GM12878 (cell line): ENCODE data around the gene TRAPPC12. TPM values are rescaled to one million over a fixed set of nuclear protein-coding genes. Genes with fewer than 3 reads are reported as not detected.

ENCODE experiments used
- CBFB ChIP-seq: IDR thresholded peaks from 2 replicates; pipeline ENCODE4 v1.6.1; 2016; ENCODE audit warnings: antibody characterized with exemption, low read depth
- JUNB ChIP-seq: IDR thresholded peaks from 2 replicates; pipeline ENCODE4 v1.6.1; 2016; ENCODE audit warnings: antibody characterized with exemption, mild to moderate bottlenecking
- NR2C2 ChIP-seq: IDR thresholded peaks from 2 replicates; pipeline ENCODE4 v1.6.1; 2011; ENCODE audit warnings: borderline replicate concordance, low read depth; ENCODE audit not compliant: control insufficient read depth, insufficient read length
- NRF1 ChIP-seq: conservative IDR thresholded peaks from 2 replicates; pipeline ENCODE4 v1.6.1; 2011; ENCODE audit warnings: mild to moderate bottlenecking, low read depth, low read length, improper control_type of control experiment
- PAX8 ChIP-seq: fragments of 450-650 bp; IDR thresholded peaks from 2 replicates; pipeline ENCODE4 v1.6.1; 2017; ENCODE audit warnings: mild to moderate bottlenecking, moderate library complexity
- SUZ12 ChIP-seq: fragments of 200-600 bp; sonication (generic); IDR thresholded peaks from one replicate; pipeline ENCODE4 v1.6.1; 2018; ENCODE audit warnings: antibody characterized with exemption, mild to moderate bottlenecking; ENCODE audit not compliant: unreplicated experiment
- WRNIP1 ChIP-seq: IDR thresholded peaks from 2 replicates; pipeline ENCODE4 v1.6.1; 2011; ENCODE audit warnings: low read depth, low read length, improper control_type of control experiment, borderline replicate concordance
- polyA plus RNA-seq, 11 experiments: library from polyadenylated mRNA; depleted of rRNA in 4 of 11; unstranded in 6 of 11; stranded (reverse) in 5 of 11; fragments of >200 nt; fragmentation: Nextera tagmentation in 4 of 11; fragmentation: Illumina TruSeq in 1 of 11; extraction: Ambion mirVana in 4 of 11; extraction: Trizol in 1 of 11; gene quantifications; 1 replicate in 1 of 11; 2 replicates in 10 of 11; pipeline versions ENCODE4 v1.2.1 to v1.2.3, GENCODE V29; 2011 to 2016; ENCODE audit warnings: inconsistent platforms in 2 of 11, missing spikeins in 2 of 11, low read depth in 1 of 11
- total RNA-seq, 4 experiments: library from RNA; depleted of rRNA in 3 of 4; stranded (reverse); fragments of >200 nt in 3 of 4; fragmentation: Illumina TruSeq in 1 of 4; extraction: Trizol in 1 of 4; gene quantifications; 2 replicates each; pipeline versions ENCODE4 v1.2.1 to v1.2.3, GENCODE V29; 2013 to 2021
- TF ChIP-seq, protein P1 (sequence below): fragments of 450-650 bp; IDR thresholded peaks from 2 replicates; pipeline ENCODE4 v1.6.1; 2018; ENCODE audit warnings: borderline replicate concordance, mild to moderate bottlenecking; ENCODE audit not compliant: partially characterized antibody
- TF ChIP-seq, protein P2 (sequence below): fragments of 450-650 bp; IDR thresholded peaks from 2 replicates; pipeline ENCODE4 v1.6.1; 2014; ENCODE audit warnings: mild to moderate bottlenecking
- TF ChIP-seq, protein P3 (sequence below): fragments of 450-650 bp; IDR thresholded peaks from 2 replicates; pipeline ENCODE4 v1.6.1; 2016; ENCODE audit warnings: mild to moderate bottlenecking

TRAPPC12 gene
- total and polyA plus RNA-seq, 10 of the 15 experiments (the other 5 are each of a cell fraction or from before 2014, with no cell fraction given) = 8.6 to 77.1 (median 37.4) TPM

DNA sequence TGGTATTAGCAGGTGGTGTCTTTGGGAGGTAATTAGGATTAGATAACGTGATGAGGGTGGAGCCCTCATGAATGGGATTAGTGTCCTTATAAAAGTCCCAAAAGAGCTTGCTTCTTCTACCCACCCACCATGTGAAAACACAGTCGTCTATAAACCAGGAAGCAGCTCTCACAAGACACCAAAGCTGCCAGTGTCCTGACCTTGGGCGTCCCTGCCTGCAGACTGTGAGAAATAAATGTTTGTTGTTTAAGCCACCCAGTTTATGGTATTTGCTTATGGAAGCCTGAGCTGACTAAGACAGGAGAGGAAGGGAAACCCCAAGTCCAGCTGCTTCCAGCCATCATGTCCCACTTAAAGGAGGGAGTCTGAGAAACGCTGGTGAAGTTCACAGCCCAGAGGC is 126.3 kb downstream of the TRAPPC12 start (continued):
- TF ChIP-seq, protein P1, sequence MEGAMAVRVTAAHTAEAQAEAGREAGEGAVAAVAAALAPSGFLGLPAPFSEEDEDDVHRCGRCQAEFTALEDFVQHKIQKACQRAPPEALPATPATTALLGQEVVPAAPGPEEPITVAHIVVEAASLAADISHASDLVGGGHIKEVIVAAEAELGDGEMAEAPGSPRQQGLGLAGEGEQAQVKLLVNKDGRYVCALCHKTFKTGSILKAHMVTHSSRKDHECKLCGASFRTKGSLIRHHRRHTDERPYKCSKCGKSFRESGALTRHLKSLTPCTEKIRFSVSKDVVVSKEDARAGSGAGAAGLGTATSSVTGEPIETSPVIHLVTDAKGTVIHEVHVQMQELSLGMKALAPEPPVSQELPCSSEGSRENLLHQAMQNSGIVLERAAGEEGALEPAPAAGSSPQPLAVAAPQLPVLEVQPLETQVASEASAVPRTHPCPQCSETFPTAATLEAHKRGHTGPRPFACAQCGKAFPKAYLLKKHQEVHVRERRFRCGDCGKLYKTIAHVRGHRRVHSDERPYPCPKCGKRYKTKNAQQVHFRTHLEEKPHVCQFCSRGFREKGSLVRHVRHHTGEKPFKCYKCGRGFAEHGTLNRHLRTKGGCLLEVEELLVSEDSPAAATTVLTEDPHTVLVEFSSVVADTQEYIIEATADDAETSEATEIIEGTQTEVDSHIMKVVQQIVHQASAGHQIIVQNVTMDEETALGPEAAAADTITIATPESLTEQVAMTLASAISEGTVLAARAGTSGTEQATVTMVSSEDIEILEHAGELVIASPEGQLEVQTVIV = no peak
- no peak for TF ChIP-seq PAX8
- TF ChIP-seq CBFB = no peak
- TF ChIP-seq SUZ12 = no peak
- TF ChIP-seq NRF1 = no peak
- TF ChIP-seq, protein P2, sequence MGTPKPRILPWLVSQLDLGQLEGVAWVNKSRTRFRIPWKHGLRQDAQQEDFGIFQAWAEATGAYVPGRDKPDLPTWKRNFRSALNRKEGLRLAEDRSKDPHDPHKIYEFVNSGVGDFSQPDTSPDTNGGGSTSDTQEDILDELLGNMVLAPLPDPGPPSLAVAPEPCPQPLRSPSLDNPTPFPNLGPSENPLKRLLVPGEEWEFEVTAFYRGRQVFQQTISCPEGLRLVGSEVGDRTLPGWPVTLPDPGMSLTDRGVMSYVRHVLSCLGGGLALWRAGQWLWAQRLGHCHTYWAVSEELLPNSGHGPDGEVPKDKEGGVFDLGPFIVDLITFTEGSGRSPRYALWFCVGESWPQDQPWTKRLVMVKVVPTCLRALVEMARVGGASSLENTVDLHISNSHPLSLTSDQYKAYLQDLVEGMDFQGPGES = no peak
- TF ChIP-seq, protein P3, sequence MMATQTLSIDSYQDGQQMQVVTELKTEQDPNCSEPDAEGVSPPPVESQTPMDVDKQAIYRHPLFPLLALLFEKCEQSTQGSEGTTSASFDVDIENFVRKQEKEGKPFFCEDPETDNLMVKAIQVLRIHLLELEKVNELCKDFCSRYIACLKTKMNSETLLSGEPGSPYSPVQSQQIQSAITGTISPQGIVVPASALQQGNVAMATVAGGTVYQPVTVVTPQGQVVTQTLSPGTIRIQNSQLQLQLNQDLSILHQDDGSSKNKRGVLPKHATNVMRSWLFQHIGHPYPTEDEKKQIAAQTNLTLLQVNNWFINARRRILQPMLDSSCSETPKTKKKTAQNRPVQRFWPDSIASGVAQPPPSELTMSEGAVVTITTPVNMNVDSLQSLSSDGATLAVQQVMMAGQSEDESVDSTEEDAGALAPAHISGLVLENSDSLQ = no peak
- TF ChIP-seq WRNIP1 = no peak
- no peak for TF ChIP-seq JUNB
- no peak for TF ChIP-seq NR2C2
